D721Med (cell line): ENCODE results near the gene COL21A1.

ENCODE experiments used
- DNase-seq: peaks from one replicate; pipeline ENCODE4 v3.0.0; 2011; ENCODE audit warnings: low spot score; ENCODE audit not compliant: insufficient read length
- FAIRE-seq: peaks from 2 replicates; lab custom pipeline; 2011; peaks lifted over from hg19 to GRCh38; lab: Jason Lieb, UNC
- CTCF ChIP-seq: IDR thresholded peaks from 2 replicates; pipeline ENCODE4 v1.5.1; 2012; ENCODE audit warnings: mild to moderate bottlenecking, control low read depth; ENCODE audit not compliant: insufficient read depth; ENCODE audit errors: missing control alignments

Gene COL21A1

GRCh38 chr6:56246881-56247653 is at the start of gene COL21A1:
Gene COL21A1 (minus strand): TSS chr6:56247580. CDS start chr6:56182618, 64,962 bp downstream.
- DNase-seq (no peak), FAIRE-seq (no peak)
- TF ChIP-seq CTCF = no peak

- DNase-seq (no peak), FAIRE-seq (no peak)
- TF ChIP-seq CTCF = no peak
These were observed 46.4 kb upstream of the COL21A1 start for GRCh38 chr6:56293781-56294180.

- peak; percentile 82 for FAIRE-seq
- TF ChIP-seq CTCF = peak; percentile 79
- DNase-seq = peak; percentile 23
These were observed 45.3 kb upstream of the COL21A1 start for GRCh38 chr6:56292505-56293181.

GRCh38 chr6:56291302-56291917 is 44.0 kb upstream of the COL21A1 start:
- no peak for TF ChIP-seq CTCF
- DNase-seq (no peak), FAIRE-seq (no peak)

GRCh38 chr6:56289721-56290120 is 42.3 kb upstream of the COL21A1 start:
- DNase-seq (no peak), FAIRE-seq (no peak)
- TF ChIP-seq CTCF = no peak

GRCh38 chr6:56288347-56288746 is 41.0 kb upstream of the COL21A1 start:
- FAIRE-seq = no peak
- no peak for DNase-seq
- no peak for TF ChIP-seq CTCF

- DNase-seq (no peak), FAIRE-seq (no peak)
- no peak for TF ChIP-seq CTCF
These were observed 35.0 kb upstream of the COL21A1 start for GRCh38 chr6:56282391-56282790.
